Fibroblast of the aortic adventitia (primary cell): ENCODE results near the gene SLC8B1. TPM values are rescaled to one million over a fixed set of nuclear protein-coding genes. Genes with fewer than 3 reads are reported as not detected.
A peak's percentile ranks its signal among the peaks of the same experiment; 100 is the strongest.

ENCODE experiments used
- DNase-seq: peaks from one replicate; pipeline ENCODE4 v3.0.0-alpha.2; 2010; ENCODE audit warnings: low read depth
- H3K4me3 ChIP-seq: 2 replicates; pipeline ENCODE4 v1.5.1; 2011; ENCODE audit warnings: low read depth, mild to moderate bottlenecking, control low read depth, low read length, moderate library complexity
- CTCF ChIP-seq: IDR thresholded peaks from 2 replicates; pipeline ENCODE4 v1.5.1; 2011; ENCODE audit warnings: mild to moderate bottlenecking, low read length, control low read depth, inconsistent platforms; ENCODE audit not compliant: insufficient read depth
- total RNA-seq: library from RNA; depleted of rRNA; stranded (reverse); fragments of >200 nt; gene quantifications from 2 replicates; pipeline ENCODE4 v1.2.3, GENCODE V29; 2012; ENCODE audit warnings: low replicate concordance

Gene SLC8B1
- total RNA-seq, 1 donor, result 11.5 TPM

GRCh38 chr12:113325916-113326315 is 9.0 kb downstream of the SLC8B1 start:
- DNase-seq, result peak; percentile 98
- H3K4me3 ChIP-seq, result no peak overlapping the region
- no peak for TF ChIP-seq CTCF

- DNase-seq, result peak; percentile 66
Observed at GRCh38 chr12:113322343-113322742, 12.6 kb downstream of the SLC8B1 start.

GRCh38 chr12:113320401-113320800 is 14.5 kb downstream of the SLC8B1 start:
- no peak overlapping the region for H3K4me3 ChIP-seq
- no peak for DNase-seq
- no peak for TF ChIP-seq CTCF

More at GRCh38 chr12:113322343-113322742, 12.6 kb downstream of the SLC8B1 start:
- no peak for TF ChIP-seq CTCF
- no peak overlapping the region for H3K4me3 ChIP-seq

- H3K4me3 ChIP-seq, result no peak overlapping the region
- DNase-seq, result no peak
- TF ChIP-seq CTCF, result no peak
Observed at GRCh38 chr12:113318900-113319628, 15.8 kb downstream of the SLC8B1 start.

- DNase-seq, result no peak
- TF ChIP-seq CTCF, result no peak
- no peak overlapping the region for H3K4me3 ChIP-seq
Observed at GRCh38 chr12:113318046-113318656, 16.8 kb downstream of the SLC8B1 start.

- H3K4me3 ChIP-seq, result no peak overlapping the region
- TF ChIP-seq CTCF, result no peak
- DNase-seq, result no peak
Observed at GRCh38 chr12:113317122-113317521, 17.8 kb downstream of the SLC8B1 start.
